Esophagus muscularis mucosa (tissue), 4 donors: Measurements from ENCODE around the gene ADAM10. TPM values are rescaled to one million over a fixed set of nuclear protein-coding genes. Genes with fewer than 3 reads are reported as not detected.
"Not testable (repeated sequence)": the region's sequence is repeated elsewhere in the genome, so short reads cannot be mapped to it uniquely, and the experiment has no call there.

Source experiments
- DNase-seq: peaks from one replicate; pipeline ENCODE4 v3.0.0-alpha.2; 2017; ENCODE audit errors: extremely low spot score
- H3K27ac ChIP-seq, 4 donors: fragments of 200-600 bp; sonication (generic); replicated peaks in 1 of 4; 1 replicate in 3 of 4; 2 replicates in 1 of 4; pipeline ENCODE4 v1.5.1; 2016 to 2019; ENCODE audit warnings: mild to moderate bottlenecking in 1 of 4
- H3K27me3 ChIP-seq, 4 donors: fragments of 200-600 bp; sonication (generic); one replicate each; pipeline versions ENCODE4 v1.5.1 to v1.6.0; 2016 to 2019
- H3K36me3 ChIP-seq, 4 donors: fragments of 200-600 bp; sonication (generic); one replicate each; pipeline ENCODE4 v1.5.1; 2016 to 2019
- H3K4me1 ChIP-seq, 4 donors: fragments of 200-600 bp; sonication (generic); one replicate each; pipeline ENCODE4 v1.5.1; 2016 to 2019
- H3K4me3 ChIP-seq, 4 donors: fragments of 200-600 bp; sonication (generic); 1 replicate in 2 of 4; 2 replicates in 2 of 4; pipeline ENCODE4 v1.5.1; 2016 to 2019; ENCODE audit warnings: mild to moderate bottlenecking in 4 of 4, moderate library complexity in 1 of 4
- H3K9me3 ChIP-seq, 4 donors: fragments of 200-600 bp; sonication (generic); 1 replicate in 3 of 4; 2 replicates in 1 of 4; pipeline ENCODE4 v1.5.1; 2016 to 2019
- CTCF ChIP-seq, 3 experiments: fragments of 200-600 bp in 2 of 3; fragments of 450-650 bp in 1 of 3; sonication (generic) in 2 of 3; IDR thresholded peaks; one replicate each; pipeline ENCODE4 v1.5.1; 2017 to 2019; ENCODE audit warnings: antibody characterized with exemption in 3 of 3, mild to moderate bottlenecking in 2 of 3, moderate library complexity in 1 of 3
- EP300 ChIP-seq: sonication (generic); formaldehyde crosslinking; IDR thresholded peaks from one replicate; pipeline ENCODE4 v1.6.1; 2017; ENCODE audit warnings: antibody characterized with exemption
- POLR2A ChIP-seq: fragments of 450-650 bp; IDR thresholded peaks from one replicate; pipeline ENCODE4 v1.6.1; 2017; ENCODE audit warnings: antibody characterized with exemption, moderate library complexity, mild to moderate bottlenecking, low read depth
- POLR2AphosphoS5 ChIP-seq, 2 donors: sonication (generic); formaldehyde crosslinking; IDR thresholded peaks; one replicate each; pipeline ENCODE4 v1.6.1; 2017; ENCODE audit warnings: antibody characterized with exemption in 2 of 2
- WGBS: methylation state at CpG from one replicate; pipeline ENCODE4 v1.1.5; 2018; 5-methylcytosine and 5-hydroxymethylcytosine counted together
- intact Hi-C: fragments of 100-400 bp; cut with DNase I; formaldehyde crosslinking; loops from one replicate; pipeline ENCODE4 v1.15.1; 2023
- total RNA-seq, 4 donors: library from RNA; depleted of rRNA; stranded (reverse); fragments of >200 nt; gene quantifications; one replicate each; pipeline versions ENCODE4 v1.1.0 to v1.2.1, GENCODE V29; 2016

The ADAM10 gene
- total RNA-seq, 4 donors from 2014 or later = 43.8 to 58.8 (median 48.5) TPM

GRCh38 chr15:58608129-58608590, 141.3 kb downstream of the ADAM10 start:
- Histone ChIP-seq H3K27me3 (no peaks in the 10 kb centered on the region), H3K9me3 (no peaks in the 10 kb centered on the region), H3K36me3 (peaks cover 0 to 43% (median 27%) of the 10 kb centered on the region in 4 donors), H3K4me1 (no peaks in the 10 kb centered on the region), H3K27ac (no peak overlapping the region), H3K4me3 (no peak overlapping the region)
- WGBS = 81% methylated on average over 5 of the region's 5 CpGs
- DNase-seq = no peak
- intact Hi-C loops = no loop called here
- TF ChIP-seq CTCF (IDR thresholded peaks at IDR 0.05) (no peak), POLR2AphosphoS5 (IDR thresholded peaks at IDR 0.05) (no peak), POLR2A (no peak), EP300 (no peak)

GRCh38 chr15:58606577-58607080, 142.9 kb downstream of the ADAM10 start:
- H3K4me1 ChIP-seq = no peaks in the 10 kb centered on the region
- no peaks in the 10 kb centered on the region for H3K27me3 ChIP-seq
- H3K27ac ChIP-seq = no peak overlapping the region
- peaks cover 0 to 47% (median 22%) of the 10 kb centered on the region in 4 donors for H3K36me3 ChIP-seq
- intact Hi-C loops = no loop called here
- WGBS = 99% methylated on average over 4 of the region's 4 CpGs
- no peaks in the 10 kb centered on the region for H3K9me3 ChIP-seq
- TF ChIP-seq EP300 (no peak), POLR2A (no peak), POLR2AphosphoS5 (IDR thresholded peaks at IDR 0.05) (no peak), CTCF (IDR thresholded peaks at IDR 0.05) (no peak)
- no peak overlapping the region for H3K4me3 ChIP-seq
- no peak for DNase-seq

GRCh38 chr15:58605931-58606530, 143.5 kb downstream of the ADAM10 start:
- H3K4me3 ChIP-seq = no peak overlapping the region
- 92% methylated on average over 3 of the region's 3 CpGs for WGBS
- TF ChIP-seq EP300 = no peak
- no peak for TF ChIP-seq CTCF (IDR thresholded peaks at IDR 0.05)
- no peak for TF ChIP-seq POLR2AphosphoS5 (IDR thresholded peaks at IDR 0.05)
- TF ChIP-seq POLR2A = no peak
- H3K9me3 ChIP-seq = no peaks in the 10 kb centered on the region
- no peak for DNase-seq
- H3K27ac ChIP-seq = no peak overlapping the region
- intact Hi-C loops = no loop called here
- peaks cover 0 to 50% (median 24%) of the 10 kb centered on the region in 4 donors for H3K36me3 ChIP-seq
- H3K27me3 ChIP-seq = no peaks in the 10 kb centered on the region
- H3K4me1 ChIP-seq = no peaks in the 10 kb centered on the region

GRCh38 chr15:58604455-58604923, 145.0 kb downstream of the ADAM10 start:
- TF ChIP-seq CTCF (IDR thresholded peaks at IDR 0.05) = no peak
- 97% methylated on average over 4 of the region's 4 CpGs for WGBS
- Histone ChIP-seq H3K4me1 (no peaks in the 10 kb centered on the region), H3K9me3 (no peaks in the 10 kb centered on the region), H3K27ac (no peak overlapping the region), H3K4me3 (no peak overlapping the region), H3K27me3 (no peaks in the 10 kb centered on the region), H3K36me3 (peaks cover 0 to 39% (median 12%) of the 10 kb centered on the region in 4 donors)
- no peak for DNase-seq
- intact Hi-C loops = no loop called here

GRCh38 chr15:58603927-58604326, 145.6 kb downstream of the ADAM10 start:
- H3K9me3 ChIP-seq, DNase-seq, intact Hi-C loops, H3K27ac ChIP-seq, H3K4me3 ChIP-seq, H3K4me1 ChIP-seq, H3K27me3 ChIP-seq: not testable (repeated sequence)
- peaks cover 0 to 44% (median 10%) of the 10 kb centered on the region in 4 donors for H3K36me3 ChIP-seq
- 94% methylated on average over 8 of the region's 8 CpGs for WGBS
